HG03521 (cell line): Measurements from ENCODE around the gene SBNO1.
"Not testable (repeated sequence)": the region's sequence is repeated elsewhere in the genome, so short reads cannot be mapped to it uniquely, and the experiment has no call there.

Experiments
- ATAC-seq: cut with Tn5 transposase; IDR thresholded peaks from one replicate; pipeline ENCODE4 v1.9.1; 2021; ENCODE audit warnings: mild to moderate bottlenecking, moderate library complexity; ENCODE audit not compliant: unreplicated experiment

SBNO1 gene

DNA sequence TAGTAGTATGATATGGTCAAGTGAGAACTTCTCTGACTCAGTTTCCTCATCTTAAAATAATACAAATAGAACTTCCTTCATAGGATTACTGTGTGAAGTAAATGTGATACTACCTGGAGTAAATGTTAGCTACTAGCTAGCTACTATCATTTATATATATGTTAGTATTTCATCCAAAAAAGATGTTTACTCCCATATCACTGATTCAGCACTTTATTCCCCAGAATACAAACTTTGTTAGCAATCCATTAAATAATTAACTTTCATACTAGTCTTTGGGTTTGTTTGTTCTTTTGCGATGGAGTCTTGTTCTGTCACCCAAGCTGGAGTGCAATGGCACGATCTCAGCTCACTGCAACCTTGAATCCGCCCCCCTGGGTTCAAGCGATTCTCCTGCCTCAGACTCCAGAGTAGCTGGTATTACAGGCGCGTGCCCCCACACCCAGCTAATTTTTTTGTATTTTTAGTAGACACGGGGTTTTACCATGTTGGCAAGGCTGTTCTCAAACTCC is 8.4 kb downstream of the SBNO1 start:
- ATAC-seq: no peak

DNA sequence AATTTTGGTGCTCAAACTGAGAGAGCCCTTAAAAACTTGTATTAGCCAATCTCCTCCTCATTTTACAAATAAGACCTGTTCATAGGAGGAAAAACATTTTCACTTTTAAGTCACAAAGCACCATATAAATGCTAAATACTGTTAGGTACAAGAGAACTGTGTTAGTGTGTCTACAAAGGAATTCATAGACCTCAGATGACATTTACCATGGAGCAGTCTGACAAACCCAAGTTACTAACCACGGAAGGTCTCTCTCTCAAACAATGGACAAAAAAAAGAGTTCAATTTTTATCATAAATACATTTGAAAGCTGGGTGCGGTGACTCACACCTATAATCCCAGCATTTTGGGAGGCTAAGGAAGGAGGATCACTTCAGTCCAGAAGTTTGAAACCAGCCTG is 10.0 kb downstream of the SBNO1 start:
- no peak for ATAC-seq

DNA sequence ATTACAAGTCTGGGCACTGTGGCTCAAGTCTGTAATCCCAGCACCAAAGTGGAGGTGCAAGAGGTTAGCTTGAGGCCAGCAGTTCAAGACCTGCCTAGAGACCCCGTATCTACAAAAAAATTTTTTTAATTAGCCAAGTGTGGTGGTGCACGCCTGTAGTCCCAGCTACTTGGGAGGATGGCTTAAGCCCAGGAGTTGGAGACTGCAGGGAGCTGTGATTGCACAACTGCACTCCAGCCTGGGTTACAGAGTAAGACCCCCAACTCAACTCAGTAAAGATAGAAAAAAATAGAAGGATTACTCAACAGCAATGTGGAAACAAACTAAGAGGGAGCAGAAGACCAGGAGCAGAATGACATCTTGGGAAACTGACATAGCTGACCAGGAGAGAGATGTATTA is 13.3 kb downstream of the SBNO1 start:
- no peak for ATAC-seq

DNA sequence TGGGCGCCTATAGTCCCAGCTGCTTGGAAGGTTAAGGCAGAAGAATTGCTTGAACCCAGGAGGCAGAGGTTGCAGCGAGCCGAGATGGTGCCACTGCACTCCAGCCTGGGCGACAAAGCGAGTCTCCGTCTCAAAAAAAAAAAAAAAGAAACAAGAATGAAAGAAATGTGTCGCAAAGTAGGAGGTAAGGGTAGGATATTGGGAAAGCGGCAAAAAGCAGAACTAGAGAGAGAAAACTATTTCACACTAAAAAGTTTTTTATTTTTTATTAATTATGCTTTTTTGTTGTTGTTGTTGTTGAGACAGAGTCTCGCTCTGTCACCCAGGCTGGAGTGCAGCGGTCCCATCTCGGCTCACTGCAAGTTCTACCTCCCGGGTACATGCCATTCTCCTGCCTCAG is 17.7 kb downstream of the SBNO1 start:
- no peak for ATAC-seq

DNA sequence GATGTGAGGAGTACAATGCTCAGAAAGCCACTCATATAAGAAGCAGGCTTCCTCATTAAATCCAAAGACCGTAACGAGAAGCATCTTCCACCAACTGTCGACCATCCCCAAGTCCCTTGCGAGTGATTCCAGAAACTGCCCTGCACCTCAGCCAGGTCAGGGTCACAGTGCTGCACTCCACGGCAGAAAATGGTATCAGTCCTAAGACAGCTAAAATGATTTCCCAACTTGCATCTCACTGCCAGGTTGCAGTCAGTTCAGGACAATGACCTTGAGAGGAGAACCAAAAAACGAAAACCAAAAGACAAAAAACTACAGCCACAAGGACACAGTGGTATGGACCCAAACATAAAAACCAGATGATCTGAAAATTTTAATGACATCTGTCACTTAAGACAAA is 20.6 kb downstream of the SBNO1 start:
- no peak for ATAC-seq

DNA sequence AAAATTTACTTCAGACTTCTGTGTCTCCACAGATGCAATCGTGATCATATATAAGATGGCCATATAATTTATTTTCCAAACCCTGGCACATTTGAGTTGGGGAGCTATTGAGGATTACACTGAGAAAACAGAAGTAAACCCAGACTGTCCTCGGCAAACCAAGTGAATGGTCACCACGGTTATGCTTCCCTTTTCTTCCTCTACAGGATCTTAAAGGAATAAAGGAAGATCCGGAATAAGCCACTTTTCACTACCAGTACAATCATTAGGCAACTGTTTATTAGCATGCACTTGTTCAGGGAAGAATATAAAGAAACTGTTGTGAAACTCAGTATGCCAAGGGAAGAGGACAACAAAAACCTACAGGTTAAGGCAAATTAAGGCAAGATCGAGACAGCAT is 27.6 kb downstream of the SBNO1 start:
- no peak for ATAC-seq

DNA sequence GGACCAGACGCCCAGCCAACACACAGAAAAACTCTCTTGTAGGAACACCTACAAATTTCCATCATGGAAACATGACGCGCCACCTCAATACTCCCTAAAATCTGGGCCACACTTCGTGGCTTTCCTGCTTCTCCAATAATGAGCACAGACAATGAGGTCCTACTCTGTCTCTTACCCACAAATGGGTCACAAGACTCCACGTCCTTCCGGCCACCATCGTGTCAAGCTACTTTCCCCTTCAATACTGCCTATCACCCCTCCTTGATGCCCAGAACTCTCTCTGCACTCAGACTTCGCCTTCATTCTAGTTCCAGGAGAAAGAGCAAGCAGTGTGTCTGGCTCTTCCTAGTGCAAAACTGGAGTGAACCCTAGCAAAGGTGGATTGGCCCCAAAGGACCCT is 28.1 kb downstream of the SBNO1 start:
- no peak for ATAC-seq

DNA sequence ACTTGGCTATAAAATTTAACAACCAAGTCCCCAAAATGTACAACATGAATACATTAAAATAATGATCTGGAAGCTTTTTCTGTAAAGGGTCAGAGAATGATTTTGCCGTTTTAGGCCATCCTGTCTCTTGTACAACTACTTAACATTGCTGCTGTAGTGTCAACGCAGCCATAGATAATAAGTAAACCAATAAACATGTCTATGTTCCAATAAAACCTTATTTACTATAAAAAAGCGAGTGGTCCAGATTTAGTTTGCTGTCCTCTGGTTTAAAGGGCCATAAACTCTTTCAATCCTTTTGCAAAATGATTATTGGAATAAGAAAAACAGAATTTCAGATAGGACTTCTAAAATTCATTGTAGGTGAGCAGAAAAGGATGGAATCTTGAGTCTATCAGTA is 29.2 kb downstream of the SBNO1 start:
- ATAC-seq: no peak

DNA sequence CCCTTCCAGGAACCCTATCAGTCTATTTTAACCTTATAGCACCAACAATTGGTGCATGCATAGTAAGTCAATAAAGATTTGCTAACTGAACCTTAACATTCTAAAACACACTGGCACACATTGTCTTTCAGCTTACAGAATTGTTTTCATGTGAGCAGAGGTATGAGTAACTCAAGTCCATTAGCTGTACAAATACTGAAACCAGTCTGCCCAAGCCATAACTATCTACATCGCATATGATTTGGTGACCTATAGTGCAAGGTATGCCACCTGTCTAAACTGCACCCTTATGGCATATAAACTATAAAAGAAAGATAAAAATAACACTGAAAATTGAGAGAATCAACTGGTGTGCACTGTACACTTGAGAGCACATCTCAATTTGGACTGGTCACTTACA is 34.8 kb downstream of the SBNO1 start:
- no peak for ATAC-seq

DNA sequence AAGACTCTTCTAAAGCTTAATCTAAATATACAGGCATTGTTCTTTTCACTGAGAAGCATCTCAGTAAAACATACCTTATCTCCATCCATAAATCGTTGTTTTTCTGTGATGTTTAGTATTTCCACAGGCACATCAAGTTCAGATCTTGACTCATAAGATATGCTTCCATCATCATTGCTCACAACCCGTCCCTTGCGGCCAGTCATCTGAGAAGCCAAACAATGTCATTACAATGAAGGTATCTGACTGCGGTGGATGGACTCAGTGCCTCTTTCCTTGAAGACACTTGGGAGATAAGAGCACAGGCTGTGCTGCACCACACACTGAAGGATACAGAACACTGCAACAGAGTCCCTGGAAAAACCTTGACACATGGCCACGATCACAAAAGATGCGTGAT is 44.8 kb downstream of the SBNO1 start:
- no peak for ATAC-seq

DNA sequence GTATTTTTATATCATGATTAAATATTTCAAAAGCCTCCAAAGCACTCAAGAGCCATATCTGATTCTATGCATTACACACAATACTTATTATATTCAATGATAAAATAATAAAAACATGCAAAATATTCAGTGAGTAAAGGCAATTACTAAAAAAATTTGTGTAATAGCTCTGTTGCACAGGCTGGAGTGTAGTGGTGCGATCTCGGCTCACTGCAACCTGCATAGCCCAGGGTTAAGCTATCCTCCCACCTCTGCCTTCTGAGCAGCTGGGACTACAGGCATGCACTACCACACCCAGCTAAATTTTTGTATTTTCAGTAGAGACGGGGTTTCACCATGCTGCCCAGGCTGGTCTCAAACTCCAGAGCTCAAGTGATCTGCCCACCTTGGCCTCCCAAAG is 45.4 kb downstream of the SBNO1 start:
- ATAC-seq: no peak

DNA sequence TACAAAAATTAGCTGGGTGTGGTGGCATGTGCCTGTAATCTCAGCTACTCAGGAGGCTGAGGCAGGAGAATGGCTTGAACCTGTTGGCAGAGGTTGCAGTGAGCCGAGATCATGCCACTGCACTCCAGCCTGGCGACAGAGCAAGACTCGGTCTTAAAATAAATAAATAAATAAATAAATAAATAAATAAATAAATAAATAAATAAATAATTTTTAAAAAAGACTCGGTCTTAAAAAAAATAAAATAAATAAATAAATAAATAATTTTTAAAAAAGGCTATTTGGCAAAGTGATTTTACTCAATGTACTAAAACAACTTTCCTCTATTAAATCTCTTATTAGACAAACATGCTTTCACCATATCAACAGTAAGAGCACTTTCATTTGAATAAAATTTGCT is 51.6 kb downstream of the SBNO1 start:
- ATAC-seq: not testable (repeated sequence)

DNA sequence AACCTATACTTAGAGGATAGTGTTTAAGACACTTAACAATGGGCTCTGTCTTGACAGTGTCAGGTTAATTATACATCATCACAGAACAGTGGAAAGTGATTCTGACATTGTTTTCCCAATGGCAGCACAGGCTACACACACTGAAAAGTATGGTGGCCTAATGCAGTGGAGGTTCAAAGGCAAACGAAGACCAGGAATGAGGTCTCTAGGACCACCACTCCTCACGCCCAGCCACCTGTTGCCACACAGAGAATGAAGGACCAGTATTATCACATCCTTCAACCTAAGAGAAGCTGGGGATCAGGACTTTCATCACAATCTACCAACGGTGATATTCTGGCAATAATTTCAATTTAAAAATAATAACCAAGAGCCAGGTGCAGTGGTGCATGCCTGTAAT is 58.4 kb downstream of the SBNO1 start:
- no peak for ATAC-seq

DNA sequence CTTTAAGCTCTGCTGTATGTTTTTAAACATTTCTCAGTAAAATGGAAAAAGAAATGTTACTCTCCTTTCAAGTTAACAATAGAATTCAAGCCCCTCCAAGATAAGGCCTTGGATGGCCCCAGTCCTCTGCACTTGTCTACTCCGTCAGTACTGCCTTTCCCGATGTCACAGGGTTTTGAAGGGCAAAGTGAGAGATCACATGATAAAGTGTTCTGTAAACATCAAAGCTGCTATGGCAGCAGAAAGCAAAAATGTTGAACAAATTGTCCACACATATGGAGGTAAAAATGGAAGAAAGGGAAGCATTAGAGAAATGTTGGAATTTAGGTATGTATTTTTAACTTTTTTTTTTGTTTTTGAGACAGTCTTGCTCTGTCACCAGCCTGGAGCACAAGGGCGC is 59.5 kb downstream of the SBNO1 start:
- ATAC-seq: no peak

DNA sequence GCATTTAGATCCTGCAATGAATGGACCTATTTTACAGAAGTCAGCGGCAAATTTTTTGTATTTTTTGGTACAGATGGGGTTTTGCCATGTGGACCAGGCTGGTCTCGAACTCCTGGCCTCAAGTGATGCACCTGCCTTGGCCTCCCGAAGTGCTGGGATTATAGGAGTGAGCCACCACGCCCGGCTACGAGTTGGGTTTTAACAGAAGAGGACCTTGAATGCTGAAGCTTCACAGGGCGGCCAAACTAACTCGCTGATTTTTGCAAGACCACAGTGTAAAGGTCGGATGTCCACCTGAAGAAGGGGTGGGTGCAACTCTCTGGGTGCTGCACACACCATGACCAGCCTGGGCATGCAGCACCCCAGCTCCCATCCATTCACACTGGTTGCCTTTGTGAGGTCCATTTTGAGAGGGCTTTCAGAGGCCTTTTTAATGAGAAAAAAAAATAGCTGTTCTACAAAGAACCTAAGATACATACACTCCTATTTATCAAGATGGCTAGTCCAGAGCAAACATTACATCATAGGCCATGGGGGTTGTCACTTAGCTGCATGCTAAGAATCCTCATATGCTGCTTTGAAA is 71.4 kb downstream of the SBNO1 start:
- ATAC-seq: no peak

DNA sequence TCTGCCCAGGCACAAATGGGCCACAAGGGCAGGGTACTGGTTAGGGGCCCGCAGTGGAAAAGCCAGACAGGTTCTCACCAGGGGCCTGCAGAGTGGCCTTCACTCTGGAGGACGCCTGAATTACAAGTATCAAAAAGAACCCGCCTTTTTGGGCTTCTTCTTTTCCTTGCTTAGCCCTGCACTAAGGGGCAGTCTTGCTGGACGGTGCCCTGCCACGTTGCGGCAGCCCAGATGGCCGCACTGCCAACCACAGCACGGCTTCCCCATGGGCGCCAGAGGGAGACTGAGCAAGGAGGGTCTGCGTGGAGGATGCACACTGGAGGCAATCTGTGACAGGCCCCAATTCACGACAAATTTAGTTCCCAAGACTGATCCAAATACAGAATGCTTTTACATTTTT is 74.7 kb downstream of the SBNO1 start:
- ATAC-seq: no peak

DNA sequence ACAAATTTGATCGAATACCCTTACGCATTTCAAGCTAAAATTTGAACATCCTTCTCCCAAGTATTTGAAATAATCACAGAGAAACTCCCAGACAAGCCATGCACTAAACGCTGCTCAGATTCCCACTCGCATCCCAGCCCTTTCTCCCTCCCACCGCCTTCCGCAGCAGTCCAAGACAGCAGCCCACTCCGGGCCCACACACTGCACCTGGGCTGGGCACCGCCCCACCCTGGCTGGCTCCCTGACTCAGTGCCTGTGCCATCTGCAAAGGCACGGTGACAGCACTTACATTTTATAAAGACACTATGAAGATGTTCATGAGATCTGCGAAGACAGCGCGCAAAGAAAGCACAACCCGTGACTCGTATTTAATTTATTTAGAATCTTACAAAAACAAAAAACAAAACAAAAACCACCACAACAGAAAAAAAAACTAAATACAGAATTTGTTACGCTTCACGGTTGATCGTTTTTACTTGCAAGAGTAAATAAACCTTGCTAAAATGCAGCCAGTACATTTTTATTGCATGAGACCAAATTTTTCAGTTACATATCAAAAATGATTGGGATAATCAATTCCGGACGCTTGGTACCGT is 75.8 kb downstream of the SBNO1 start:
- ATAC-seq: no peak

DNA sequence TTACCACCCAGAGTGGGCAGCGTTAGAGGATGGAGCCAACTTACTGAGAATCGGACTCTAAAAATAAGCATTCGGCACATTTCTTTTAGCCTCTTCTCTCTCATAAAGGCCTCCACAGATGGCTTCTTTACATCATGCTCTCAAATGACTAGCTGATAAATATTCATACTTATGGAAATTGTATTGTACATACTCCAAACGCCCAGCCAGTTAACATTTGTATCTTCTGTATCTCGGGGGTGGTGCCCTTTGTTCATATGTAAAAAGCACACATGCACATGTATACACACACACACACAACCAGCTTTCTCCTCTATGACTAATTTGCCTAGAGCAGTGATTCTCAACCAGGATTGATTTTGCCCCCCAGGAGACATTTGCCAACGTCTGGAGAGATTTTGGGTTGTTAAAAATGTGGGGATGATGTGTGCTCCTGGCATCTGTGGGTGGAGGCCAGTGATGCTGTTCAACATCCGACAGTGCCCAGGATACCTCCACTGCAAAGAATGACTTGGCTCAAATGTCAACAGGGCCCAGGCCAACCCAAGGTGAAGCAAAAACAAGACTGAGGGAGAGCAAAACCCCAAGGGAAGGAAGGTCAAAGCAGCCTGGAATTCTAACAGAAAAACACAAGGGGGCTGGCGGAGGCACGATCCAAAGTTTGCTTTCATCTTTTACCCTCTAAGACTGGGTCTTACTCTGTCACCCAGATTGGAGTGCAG is 77.8 kb downstream of the SBNO1 start:
- ATAC-seq: no peak

DNA sequence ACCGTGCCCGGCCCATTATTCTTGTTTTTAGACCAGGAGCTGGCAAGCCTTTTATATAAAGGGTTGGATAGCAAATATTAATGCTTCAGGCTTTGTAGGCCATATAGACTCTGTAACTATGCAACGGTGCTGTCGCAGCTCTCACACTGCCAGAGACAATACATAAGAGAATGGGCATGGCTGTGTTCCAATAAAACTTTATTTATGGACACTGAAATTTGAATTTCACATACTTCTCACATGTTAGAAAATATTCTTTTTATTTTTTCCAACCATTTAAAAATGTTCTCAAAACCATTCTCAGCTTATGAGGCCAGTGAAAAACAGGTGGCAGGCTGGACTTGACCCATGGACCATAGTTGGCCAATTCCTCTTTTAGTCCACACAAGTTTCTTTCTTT is 80.0 kb downstream of the SBNO1 start:
- no peak for ATAC-seq

DNA sequence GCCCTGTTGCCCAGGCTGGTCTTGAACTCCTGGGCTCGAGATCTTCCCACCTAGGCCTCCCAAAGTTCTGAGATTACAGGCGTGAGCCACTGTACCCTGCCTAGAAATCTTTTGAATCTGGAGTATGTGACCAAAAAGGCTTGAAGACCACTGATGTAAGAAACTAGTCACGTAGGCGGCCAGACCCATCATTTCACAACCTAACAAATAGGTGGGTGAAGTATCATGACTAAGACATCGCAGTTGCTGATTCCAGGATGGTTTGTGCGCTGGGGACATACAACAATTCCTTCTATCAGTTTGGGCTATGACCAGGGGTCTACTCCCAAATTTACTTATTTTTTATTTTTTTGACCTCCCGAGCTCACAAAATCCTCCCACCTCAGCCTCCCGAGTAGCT is 81.2 kb downstream of the SBNO1 start:
- no peak for ATAC-seq

DNA sequence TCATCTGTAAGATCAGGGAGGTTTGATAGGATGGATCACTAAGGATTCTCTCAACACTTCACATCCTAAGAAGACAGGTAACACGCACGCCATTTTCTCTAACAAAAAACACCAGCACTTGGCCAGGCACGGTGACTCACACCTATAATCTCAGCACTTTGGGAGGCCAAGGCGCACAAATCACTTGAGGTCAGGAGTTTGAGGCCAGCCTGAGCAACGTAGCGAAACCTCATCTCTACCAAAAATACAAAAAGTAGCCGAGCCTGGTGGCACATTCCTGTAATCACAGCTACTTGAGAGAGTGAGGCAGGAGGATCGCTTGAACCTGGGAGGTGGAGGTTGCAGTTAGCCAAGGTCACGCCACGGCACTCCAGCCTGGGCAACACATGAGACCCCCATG is 82.5 kb downstream of the SBNO1 start:
- no peak for ATAC-seq

DNA sequence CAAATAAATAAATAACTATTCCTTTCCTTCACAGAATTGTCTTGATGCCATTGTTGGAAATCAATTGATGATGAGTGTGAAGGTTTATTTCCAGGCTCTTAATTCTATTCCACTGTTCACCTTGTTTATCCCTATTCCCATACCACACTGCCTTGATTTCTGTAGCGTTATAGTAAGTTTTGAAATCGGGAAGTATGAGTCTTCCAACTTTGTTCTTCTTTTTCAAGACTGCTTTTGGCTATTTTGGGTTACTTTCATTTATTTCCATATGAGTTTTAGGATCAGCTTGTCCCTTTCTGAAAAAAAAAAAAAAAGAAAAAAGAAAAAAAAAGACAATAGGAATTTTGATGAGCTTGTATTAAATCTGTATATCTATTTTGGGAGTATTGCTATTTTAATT is 83.7 kb downstream of the SBNO1 start:
- no peak for ATAC-seq
